A673 (cell line): ENCODE results near the gene C19orf44. TPM values are rescaled to one million over a fixed set of nuclear protein-coding genes. Genes with fewer than 3 reads are reported as not detected.
"Not testable (repeated sequence)": the region's sequence is repeated elsewhere in the genome, so short reads cannot be mapped to it uniquely, and the experiment has no call there.

Experiments used
- Bru-seq: library from RNA; stranded (reverse); fragments of 400-500 nt; gene quantifications from one replicate; lab custom pipeline; 2021; lab: Mats Ljungman, UMichigan
- BruChase-seq, 2 experiments: library from RNA; stranded (reverse); fragments of 400-500 nt; gene quantifications; one replicate each; lab custom pipeline; 2021; lab: Mats Ljungman, UMichigan
- BruUV-seq: library from RNA; stranded (reverse); fragments of 400-500 nt; replicated peaks from 2 replicates; lab custom pipeline; 2021; lab: Mats Ljungman, UMichigan
- CTCF ChIA-PET: fragments of 300-600 bp; sonication (Branson Sonifier 250); formaldehyde crosslinking; loops from one replicate; lab custom pipeline; 2022; ENCODE audit warnings: antibody characterized with exemption; lab: Charles Lee
- POLR2A ChIA-PET: fragments of 300-600 bp; sonication (Branson Sonifier 250); formaldehyde crosslinking; loops from one replicate; lab custom pipeline; 2022; ENCODE audit warnings: antibody characterized with exemption; ENCODE audit not compliant: low non-redundant PET; lab: Charles Lee
- DNase-seq: peaks from one replicate; pipeline ENCODE4 v3.0.0-alpha.2; 2015; ENCODE audit warnings: low spot score
- H3K27ac ChIP-seq: fragments of 200-600 bp; sonication (generic); 2 replicates; pipeline ENCODE4 v1.5.1; 2016; ENCODE audit warnings: mixed run types, low read depth, mild to moderate bottlenecking, mixed read lengths, antibody characterized with exemption, low read length; ENCODE audit not compliant: poor library complexity, severe bottlenecking
- H3K27me3 ChIP-seq: fragments of 200-600 bp; sonication (generic); replicated peaks from 2 replicates; pipeline ENCODE4 v1.6.1; 2017; ENCODE audit warnings: mixed run types, low read depth, mild to moderate bottlenecking, mixed read lengths, antibody characterized with exemption, low read length; ENCODE audit not compliant: insufficient read depth, poor library complexity
- H3K36me3 ChIP-seq: fragments of 200-600 bp; sonication (generic); 2 replicates; pipeline ENCODE4 v1.6.1; 2016; ENCODE audit warnings: mixed run types, mild to moderate bottlenecking, mixed read lengths, antibody characterized with exemption, low read length; ENCODE audit not compliant: insufficient read depth, poor library complexity, severe bottlenecking
- H3K4me1 ChIP-seq: fragments of 200-600 bp; sonication (generic); 2 replicates; pipeline ENCODE4 v1.6.1; 2017; ENCODE audit warnings: mixed run types, mild to moderate bottlenecking, mixed read lengths, antibody characterized with exemption, low read length; ENCODE audit not compliant: insufficient read depth, poor library complexity, severe bottlenecking
- H3K4me3 ChIP-seq: fragments of 200-600 bp; sonication (generic); 2 replicates; pipeline ENCODE4 v1.5.1; 2016; ENCODE audit warnings: low read depth, mixed run types, mild to moderate bottlenecking, mixed read lengths, low read length; ENCODE audit not compliant: poor library complexity, severe bottlenecking
- H3K9me3 ChIP-seq: fragments of 200-600 bp; sonication (generic); 2 replicates; pipeline ENCODE4 v1.6.1; 2016; ENCODE audit warnings: mixed run types, low read depth, mild to moderate bottlenecking, mixed read lengths, antibody characterized with exemption, low read length; ENCODE audit not compliant: poor library complexity, severe bottlenecking
- EZH2 ChIP-seq: fragments of 200-600 bp; sonication (generic); IDR thresholded peaks from 2 replicates; pipeline ENCODE4 v1.6.1; 2017; ENCODE audit warnings: borderline replicate concordance, low read depth, mild to moderate bottlenecking, mixed read lengths, antibody characterized with exemption, low read length; ENCODE audit not compliant: poor library complexity, severe bottlenecking
- intact Hi-C: fragments of 100-400 bp; cut with micrococcal nuclease; formaldehyde crosslinking; loops from one replicate; pipeline ENCODE4 v1.10.0; 2022; ENCODE audit not compliant: unreplicated experiment
- long read RNA-seq: library from polyadenylated mRNA; stranded (forward); transcript quantifications from one replicate; pipeline ENCODE4 v2.0.0, GENCODE V29; 2022
- total RNA-seq: library from RNA; stranded (reverse); gene quantifications from 2 replicates; pipeline ENCODE4 v1.2.3, GENCODE V29; 2021
- TF ChIP-seq, protein P1 (sequence below): fragments of 300-800, 200-600 bp; sonication (generic); conservative IDR thresholded peaks from 2 replicates; pipeline ENCODE4 v1.5.1; 2017; ENCODE audit warnings: low read depth, mild to moderate bottlenecking, antibody characterized with exemption, low read length, moderate library complexity, mixed read lengths

Gene C19orf44
- 8.3 and 9.8 TPM in 2 replicates for total RNA-seq
- Bru-seq, nascent RNA = percentile 48 among the genes with signal in this experiment
- percentile 57 among the genes with signal in this experiment for BruChase-seq, experiment 1, labeled RNA remaining after a 2-hour chase
- percentile 56 among the genes with signal in this experiment for BruChase-seq, experiment 2, labeled RNA remaining after a 6-hour chase
- long read RNA-seq, partial matches to known transcripts = 0 of 8 reads
- long read RNA-seq, other reads (novel, unspliced or antisense) = 6 of 8 reads

DNA sequence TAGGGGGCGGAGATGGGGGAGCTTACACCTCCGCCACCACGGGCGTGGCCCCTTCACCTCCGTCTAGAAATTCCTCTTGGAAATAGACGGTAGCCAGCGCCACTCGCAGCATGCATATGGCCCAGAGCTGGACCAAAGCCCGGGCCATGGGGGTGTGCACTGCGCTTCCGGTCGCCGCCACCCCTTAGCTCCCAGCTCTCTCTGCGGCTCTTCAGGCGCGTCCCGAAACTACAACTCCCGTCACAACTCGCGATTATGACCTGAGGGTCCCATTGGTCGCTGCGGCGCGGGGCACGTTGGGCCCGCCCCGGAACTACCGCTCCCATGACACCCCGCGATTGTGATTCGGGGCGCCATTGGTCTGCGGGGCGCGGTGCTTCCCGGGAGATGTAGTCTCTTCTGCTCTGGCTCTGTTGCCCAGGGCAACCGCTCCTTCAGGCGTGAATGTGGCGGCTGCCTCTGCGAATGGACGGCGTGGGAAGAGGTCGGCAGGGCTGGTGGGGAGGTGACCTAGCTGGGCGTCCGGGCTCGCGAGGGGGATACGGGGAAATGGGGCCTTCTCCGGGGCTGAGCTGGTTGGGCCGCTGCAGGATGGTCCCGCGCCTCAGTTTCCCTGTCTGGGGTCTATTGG, at the start of gene C19orf44, which contains the start of gene CALR3:
C19orf44 (plus strand) TSS at position 413 of the 631 bp plus-strand sequence. CDS start 4,399 bp downstream, outside the sequence.
CALR3 (minus strand) TSS at position 186 of the 631 bp plus-strand sequence; CDS start at position 148, 38 bp downstream.
- Histone ChIP-seq H3K4me3 (peak within 1 kb of the TSS; percentile 74), H3K4me1 (peaks cover 5% of the 10 kb centered on the region), H3K9me3 (no peaks in the 10 kb centered on the region), H3K27me3 (no peaks in the 10 kb centered on the region), H3K36me3 (peaks cover 3% of the 10 kb centered on the region), H3K27ac (peak within 1 kb of the TSS; percentile 69)
- ChIA-PET POLR2A (no interaction called here), CTCF (no interaction called here)
- intact Hi-C loops = no loop called here
- DNase-seq = peak; percentile 100
- TF ChIP-seq, protein P1, sequence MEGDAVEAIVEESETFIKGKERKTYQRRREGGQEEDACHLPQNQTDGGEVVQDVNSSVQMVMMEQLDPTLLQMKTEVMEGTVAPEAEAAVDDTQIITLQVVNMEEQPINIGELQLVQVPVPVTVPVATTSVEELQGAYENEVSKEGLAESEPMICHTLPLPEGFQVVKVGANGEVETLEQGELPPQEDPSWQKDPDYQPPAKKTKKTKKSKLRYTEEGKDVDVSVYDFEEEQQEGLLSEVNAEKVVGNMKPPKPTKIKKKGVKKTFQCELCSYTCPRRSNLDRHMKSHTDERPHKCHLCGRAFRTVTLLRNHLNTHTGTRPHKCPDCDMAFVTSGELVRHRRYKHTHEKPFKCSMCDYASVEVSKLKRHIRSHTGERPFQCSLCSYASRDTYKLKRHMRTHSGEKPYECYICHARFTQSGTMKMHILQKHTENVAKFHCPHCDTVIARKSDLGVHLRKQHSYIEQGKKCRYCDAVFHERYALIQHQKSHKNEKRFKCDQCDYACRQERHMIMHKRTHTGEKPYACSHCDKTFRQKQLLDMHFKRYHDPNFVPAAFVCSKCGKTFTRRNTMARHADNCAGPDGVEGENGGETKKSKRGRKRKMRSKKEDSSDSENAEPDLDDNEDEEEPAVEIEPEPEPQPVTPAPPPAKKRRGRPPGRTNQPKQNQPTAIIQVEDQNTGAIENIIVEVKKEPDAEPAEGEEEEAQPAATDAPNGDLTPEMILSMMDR = no peak
- no peak for TF ChIP-seq EZH2
- no TSS peak for BruUV-seq

DNA sequence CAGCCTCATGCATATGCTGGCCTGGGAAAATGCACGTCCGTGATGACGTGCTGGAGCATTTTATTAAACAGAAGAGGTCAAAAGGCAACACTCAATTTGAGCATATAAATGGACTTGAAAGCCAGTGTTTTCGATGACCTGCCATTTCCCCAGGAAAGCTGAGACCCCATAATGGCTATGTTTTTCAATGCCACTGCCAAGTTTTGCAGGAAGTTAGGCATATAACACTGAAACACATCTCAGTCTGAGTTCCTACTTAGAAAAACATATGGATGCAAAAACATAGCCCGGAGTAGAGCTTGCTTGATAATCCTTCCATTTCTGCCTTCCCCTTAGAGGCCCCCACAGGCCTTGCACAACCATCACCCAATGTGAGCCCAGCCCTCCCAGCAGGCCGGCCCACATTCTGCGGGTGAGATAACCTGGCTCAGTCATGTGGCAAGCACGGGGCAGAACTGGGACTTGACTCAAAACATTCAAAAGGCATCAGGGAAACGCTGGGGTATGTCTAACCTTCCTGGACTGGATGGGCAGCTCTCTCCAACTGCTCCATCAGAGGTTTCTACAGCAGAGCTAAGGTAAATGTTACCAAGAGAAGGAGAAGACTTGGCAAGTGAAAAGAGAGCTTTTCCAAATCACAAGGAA, 49.3 kb upstream of the C19orf44 start:
- ChIA-PET POLR2A (no interaction called here), CTCF (interaction anchor here (0.5 kb wide), 1 partner anchor 29 kb away, joined by 6 read pairs; no protein-coding TSS in a partner anchor)
- Histone ChIP-seq H3K27me3 (no peaks in the 10 kb centered on the region), H3K9me3 (no peaks in the 10 kb centered on the region), H3K36me3 (no peaks in the 10 kb centered on the region), H3K27ac (peak overlapping the region; percentile 22), H3K4me3 (no peak overlapping the region), H3K4me1 (peaks cover 23% of the 10 kb centered on the region)
- peak; percentile 57 for DNase-seq
- no TSS peak for BruUV-seq
- TF ChIP-seq, protein P1 = no peak
- no peak for TF ChIP-seq EZH2
- intact Hi-C loops = no loop called here

DNA sequence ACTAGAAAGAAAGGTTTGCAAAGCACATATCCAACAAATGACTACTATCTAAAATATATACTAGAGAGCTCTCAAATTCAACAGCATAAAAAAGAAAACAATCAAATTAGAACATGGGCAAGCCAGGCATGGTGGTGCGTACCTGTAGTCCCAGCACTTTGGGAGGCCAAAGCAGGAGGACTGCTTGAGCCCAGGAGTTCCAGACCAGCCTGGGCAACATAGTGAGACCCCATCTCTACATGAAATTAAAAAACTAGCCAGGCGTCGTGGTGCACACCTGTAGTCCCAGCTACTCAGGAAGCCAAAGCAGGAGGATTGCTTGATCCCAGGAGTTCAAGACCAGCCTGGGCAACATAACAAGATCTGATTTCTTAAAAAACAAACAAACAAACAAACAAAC, 47.3 kb upstream of the C19orf44 start:
- BruUV-seq, H3K27me3 ChIP-seq, CTCF ChIA-PET, intact Hi-C loops, DNase-seq, H3K36me3 ChIP-seq, H3K9me3 ChIP-seq, POLR2A ChIA-PET, H3K27ac ChIP-seq, H3K4me3 ChIP-seq: not testable (repeated sequence)
- H3K4me1 ChIP-seq = peaks cover 24% of the 10 kb centered on the region
